GM23338 (cell line): ENCODE results near the gene ATP8A2. TPM values are rescaled to one million over a fixed set of nuclear protein-coding genes. Genes with fewer than 3 reads are reported as not detected.
A peak's percentile ranks its signal among the peaks of the same experiment; 100 is the strongest.

Experiments used
- ATAC-seq: fragments of 200-7000 bp; cut with Tn5 transposase; 3 replicates; pipeline ENCODE4 v1.9.1; 2020
- DNase-seq: peaks from one replicate; pipeline ENCODE4 v3.0.0-alpha.2; 2015; ENCODE audit warnings: low spot score
- H2AFZ ChIP-seq: fragments of 200-600 bp; sonication (generic); 2 replicates; pipeline ENCODE4 v1.8.0; 2016; ENCODE audit warnings: antibody characterized with exemption, mild to moderate bottlenecking, moderate library complexity
- H3F3A ChIP-seq: fragments of 200-600 bp; sonication (generic); replicated peaks from 2 replicates; pipeline ENCODE4 v1.8.0; 2017; ENCODE audit warnings: antibody characterized with exemption, mixed run types, low read depth
- H3K27ac ChIP-seq: fragments of 200-600 bp; sonication (generic); 2 replicates; pipeline ENCODE4 v1.6.1; 2016; ENCODE audit warnings: low read depth
- H3K27me3 ChIP-seq: fragments of 200-600 bp; sonication (generic); 2 replicates; pipeline ENCODE4 v1.8.0; 2016; ENCODE audit warnings: mild to moderate bottlenecking, mixed run types, moderate library complexity; ENCODE audit not compliant: insufficient read depth
- H3K36me3 ChIP-seq: fragments of 200-600 bp; sonication (generic); 2 replicates; pipeline ENCODE4 v1.8.0; 2016; ENCODE audit warnings: mild to moderate bottlenecking; ENCODE audit not compliant: insufficient read depth
- H3K4me1 ChIP-seq: fragments of 200-600 bp; sonication (generic); 2 replicates; pipeline ENCODE4 v1.8.0; 2016; ENCODE audit warnings: mild to moderate bottlenecking, moderate library complexity; ENCODE audit not compliant: insufficient read depth
- H3K4me2 ChIP-seq: fragments of 200-600 bp; sonication (generic); 2 replicates; pipeline ENCODE4 v1.7.1; 2017; ENCODE audit warnings: mixed run types
- H3K4me3 ChIP-seq: fragments of 200-600 bp; sonication (generic); 2 replicates; pipeline ENCODE4 v1.6.1; 2016; ENCODE audit warnings: mixed run types
- H3K79me2 ChIP-seq: fragments of 200-600 bp; sonication (generic); replicated peaks from 2 replicates; pipeline ENCODE4 v1.8.0; 2017; ENCODE audit warnings: mild to moderate bottlenecking; ENCODE audit not compliant: insufficient read depth
- H3K9me2 ChIP-seq: fragments of 200-600 bp; sonication (generic); 2 replicates; pipeline ENCODE4 v1.8.0; 2017; ENCODE audit not compliant: insufficient read depth
- H4K20me1 ChIP-seq: fragments of 200-600 bp; sonication (generic); replicated peaks from 2 replicates; pipeline ENCODE4 v1.8.0; 2017; ENCODE audit warnings: mild to moderate bottlenecking; ENCODE audit not compliant: insufficient read depth
- H3K27ac Mint-ChIP-seq: 2 replicates; pipeline ENCODE4 v1.8.0; 2020; ENCODE audit warnings: inconsistent platforms, mild to moderate bottlenecking, moderate library complexity, mixed read lengths
- H3K27me3 Mint-ChIP-seq: 3 replicates; pipeline ENCODE4 v1.8.0; 2022; ENCODE audit warnings: low read depth, mild to moderate bottlenecking, moderate library complexity, mixed read lengths, inconsistent platforms; ENCODE audit not compliant: insufficient read depth, poor library complexity
- H3K36me3 Mint-ChIP-seq: 3 replicates; pipeline ENCODE4 v1.8.0; 2021; ENCODE audit warnings: low read depth, mild to moderate bottlenecking, inconsistent platforms, moderate library complexity, mixed read lengths
- H3K4me1 Mint-ChIP-seq: 3 replicates; pipeline ENCODE4 v1.8.0; 2020; ENCODE audit warnings: mild to moderate bottlenecking, inconsistent platforms, mixed read lengths
- H3K4me3 Mint-ChIP-seq: 3 replicates; pipeline ENCODE4 v1.8.0; 2021; ENCODE audit warnings: moderate library complexity, mild to moderate bottlenecking, inconsistent platforms, mixed read lengths
- H3K9me3 Mint-ChIP-seq: 3 replicates; pipeline ENCODE4 v1.8.0; 2020; ENCODE audit warnings: moderate library complexity, mild to moderate bottlenecking, inconsistent platforms, mixed read lengths
- CREB1 ChIP-seq: fragments of 250-450 bp; sonication (Bioruptor Pico); IDR thresholded peaks from 2 replicates; pipeline ENCODE4 v1.5.0; 2020; ENCODE audit warnings: low read depth, mild to moderate bottlenecking, moderate library complexity
- EZH2phosphoT487 ChIP-seq: fragments of 200-600 bp; sonication (generic); IDR thresholded peaks from one replicate; pipeline ENCODE4 v1.8.1; 2018; ENCODE audit warnings: antibody characterized with exemption; ENCODE audit not compliant: unreplicated experiment
- JUNB ChIP-seq: IDR thresholded peaks from one replicate; pipeline ENCODE4 v1.6.1; 2016; ENCODE audit warnings: antibody characterized with exemption; ENCODE audit not compliant: unreplicated experiment
- NANOG ChIP-seq: IDR thresholded peaks from 2 replicates; pipeline ENCODE4 v1.6.1; 2016; ENCODE audit warnings: antibody characterized with exemption, borderline replicate concordance
- STAT1 ChIP-seq: IDR thresholded peaks from one replicate; pipeline ENCODE4 v1.6.1; 2016; ENCODE audit warnings: antibody characterized with exemption; ENCODE audit not compliant: unreplicated experiment
- ZNF114 ChIP-seq: fragments of 250-450 bp; sonication (Bioruptor Pico); IDR thresholded peaks from 2 replicates; pipeline ENCODE4 v1.5.0; 2020; ENCODE audit warnings: mild to moderate bottlenecking, moderate library complexity
- ZNF331 ChIP-seq: fragments of 250-450 bp; sonication (Bioruptor Pico); IDR thresholded peaks from 2 replicates; pipeline ENCODE4 v1.5.0; 2020; ENCODE audit warnings: low read depth, mild to moderate bottlenecking, moderate library complexity
- polyA plus RNA-seq: library from polyadenylated mRNA; unstranded; fragments of >200 nt; fragmentation: Nextera tagmentation; extraction: Ambion mirVana; gene quantifications from 2 replicates; pipeline ENCODE4 v1.2.1, GENCODE V29; 2016
- total RNA-seq: library from RNA; depleted of rRNA; stranded (reverse); fragments of >200 nt; shearing (Covaris generic); gene quantifications from 2 replicates; pipeline ENCODE4 v1.2.3, GENCODE V29; 2014
- TF ChIP-seq, protein P1 (sequence below): fragments of 250-450 bp; sonication (Bioruptor Pico); IDR thresholded peaks from 2 replicates; pipeline ENCODE4 v1.5.0; 2020; ENCODE audit warnings: mild to moderate bottlenecking, moderate library complexity

The ATP8A2 gene
- total and polyA plus RNA-seq, 2 experiments from 2014 or later = 5.7 to 8.8 TPM

GRCh38 chr13:25874907-25875306 lies 503.1 kb downstream of the ATP8A2 start:
- ATAC-seq (no peak), DNase-seq (no peak)
- H3K4me3 Mint-ChIP-seq = no peak overlapping the region
- H4K20me1 ChIP-seq = no peaks in the 10 kb centered on the region
- H3K4me2 ChIP-seq = no peak overlapping the region
- peaks cover 20% of the 10 kb centered on the region; the same call in 1 of the 2 replicates for H3K4me1 ChIP-seq
- H2AFZ ChIP-seq = no peak overlapping the region
- H3K9me2 ChIP-seq = no peaks in the 10 kb centered on the region
- no peaks in the 10 kb centered on the region for H3F3A ChIP-seq
- H3K79me2 ChIP-seq = no peaks in the 10 kb centered on the region
- no peaks in the 10 kb centered on the region for H3K36me3 ChIP-seq
- peaks cover 44% of the 10 kb centered on the region for H3K4me1 Mint-ChIP-seq
- H3K9me3 Mint-ChIP-seq = no peaks in the 10 kb centered on the region; the same call in 2 of the 3 replicates
- TF ChIP-seq NANOG (no peak), EZH2phosphoT487 (no peak), ZNF114 (no peak)
- H3K4me3 ChIP-seq = no peak overlapping the region
- H3K27me3 Mint-ChIP-seq = no peaks in the 10 kb centered on the region
- no peaks in the 10 kb centered on the region for H3K27me3 ChIP-seq
- no peak overlapping the region for H3K27ac Mint-ChIP-seq
- H3K36me3 Mint-ChIP-seq = no peaks in the 10 kb centered on the region
- no peak overlapping the region for H3K27ac ChIP-seq

- H3K27ac ChIP-seq = no peak overlapping the region
- H3K9me3 Mint-ChIP-seq = no peaks in the 10 kb centered on the region; the same call in 2 of the 3 replicates
- no peaks in the 10 kb centered on the region for H3K27me3 Mint-ChIP-seq
- peak overlapping the region; percentile 34; the same call in 1 of the 2 replicates for H2AFZ ChIP-seq
- no peaks in the 10 kb centered on the region for H3K79me2 ChIP-seq
- H3K4me3 ChIP-seq = no peak overlapping the region
- no peaks in the 10 kb centered on the region for H3K9me2 ChIP-seq
- no peak overlapping the region; the same call in 1 of the 2 replicates for H3K27ac Mint-ChIP-seq
- H3K4me3 Mint-ChIP-seq = no peak overlapping the region
- TF ChIP-seq, protein P1, sequence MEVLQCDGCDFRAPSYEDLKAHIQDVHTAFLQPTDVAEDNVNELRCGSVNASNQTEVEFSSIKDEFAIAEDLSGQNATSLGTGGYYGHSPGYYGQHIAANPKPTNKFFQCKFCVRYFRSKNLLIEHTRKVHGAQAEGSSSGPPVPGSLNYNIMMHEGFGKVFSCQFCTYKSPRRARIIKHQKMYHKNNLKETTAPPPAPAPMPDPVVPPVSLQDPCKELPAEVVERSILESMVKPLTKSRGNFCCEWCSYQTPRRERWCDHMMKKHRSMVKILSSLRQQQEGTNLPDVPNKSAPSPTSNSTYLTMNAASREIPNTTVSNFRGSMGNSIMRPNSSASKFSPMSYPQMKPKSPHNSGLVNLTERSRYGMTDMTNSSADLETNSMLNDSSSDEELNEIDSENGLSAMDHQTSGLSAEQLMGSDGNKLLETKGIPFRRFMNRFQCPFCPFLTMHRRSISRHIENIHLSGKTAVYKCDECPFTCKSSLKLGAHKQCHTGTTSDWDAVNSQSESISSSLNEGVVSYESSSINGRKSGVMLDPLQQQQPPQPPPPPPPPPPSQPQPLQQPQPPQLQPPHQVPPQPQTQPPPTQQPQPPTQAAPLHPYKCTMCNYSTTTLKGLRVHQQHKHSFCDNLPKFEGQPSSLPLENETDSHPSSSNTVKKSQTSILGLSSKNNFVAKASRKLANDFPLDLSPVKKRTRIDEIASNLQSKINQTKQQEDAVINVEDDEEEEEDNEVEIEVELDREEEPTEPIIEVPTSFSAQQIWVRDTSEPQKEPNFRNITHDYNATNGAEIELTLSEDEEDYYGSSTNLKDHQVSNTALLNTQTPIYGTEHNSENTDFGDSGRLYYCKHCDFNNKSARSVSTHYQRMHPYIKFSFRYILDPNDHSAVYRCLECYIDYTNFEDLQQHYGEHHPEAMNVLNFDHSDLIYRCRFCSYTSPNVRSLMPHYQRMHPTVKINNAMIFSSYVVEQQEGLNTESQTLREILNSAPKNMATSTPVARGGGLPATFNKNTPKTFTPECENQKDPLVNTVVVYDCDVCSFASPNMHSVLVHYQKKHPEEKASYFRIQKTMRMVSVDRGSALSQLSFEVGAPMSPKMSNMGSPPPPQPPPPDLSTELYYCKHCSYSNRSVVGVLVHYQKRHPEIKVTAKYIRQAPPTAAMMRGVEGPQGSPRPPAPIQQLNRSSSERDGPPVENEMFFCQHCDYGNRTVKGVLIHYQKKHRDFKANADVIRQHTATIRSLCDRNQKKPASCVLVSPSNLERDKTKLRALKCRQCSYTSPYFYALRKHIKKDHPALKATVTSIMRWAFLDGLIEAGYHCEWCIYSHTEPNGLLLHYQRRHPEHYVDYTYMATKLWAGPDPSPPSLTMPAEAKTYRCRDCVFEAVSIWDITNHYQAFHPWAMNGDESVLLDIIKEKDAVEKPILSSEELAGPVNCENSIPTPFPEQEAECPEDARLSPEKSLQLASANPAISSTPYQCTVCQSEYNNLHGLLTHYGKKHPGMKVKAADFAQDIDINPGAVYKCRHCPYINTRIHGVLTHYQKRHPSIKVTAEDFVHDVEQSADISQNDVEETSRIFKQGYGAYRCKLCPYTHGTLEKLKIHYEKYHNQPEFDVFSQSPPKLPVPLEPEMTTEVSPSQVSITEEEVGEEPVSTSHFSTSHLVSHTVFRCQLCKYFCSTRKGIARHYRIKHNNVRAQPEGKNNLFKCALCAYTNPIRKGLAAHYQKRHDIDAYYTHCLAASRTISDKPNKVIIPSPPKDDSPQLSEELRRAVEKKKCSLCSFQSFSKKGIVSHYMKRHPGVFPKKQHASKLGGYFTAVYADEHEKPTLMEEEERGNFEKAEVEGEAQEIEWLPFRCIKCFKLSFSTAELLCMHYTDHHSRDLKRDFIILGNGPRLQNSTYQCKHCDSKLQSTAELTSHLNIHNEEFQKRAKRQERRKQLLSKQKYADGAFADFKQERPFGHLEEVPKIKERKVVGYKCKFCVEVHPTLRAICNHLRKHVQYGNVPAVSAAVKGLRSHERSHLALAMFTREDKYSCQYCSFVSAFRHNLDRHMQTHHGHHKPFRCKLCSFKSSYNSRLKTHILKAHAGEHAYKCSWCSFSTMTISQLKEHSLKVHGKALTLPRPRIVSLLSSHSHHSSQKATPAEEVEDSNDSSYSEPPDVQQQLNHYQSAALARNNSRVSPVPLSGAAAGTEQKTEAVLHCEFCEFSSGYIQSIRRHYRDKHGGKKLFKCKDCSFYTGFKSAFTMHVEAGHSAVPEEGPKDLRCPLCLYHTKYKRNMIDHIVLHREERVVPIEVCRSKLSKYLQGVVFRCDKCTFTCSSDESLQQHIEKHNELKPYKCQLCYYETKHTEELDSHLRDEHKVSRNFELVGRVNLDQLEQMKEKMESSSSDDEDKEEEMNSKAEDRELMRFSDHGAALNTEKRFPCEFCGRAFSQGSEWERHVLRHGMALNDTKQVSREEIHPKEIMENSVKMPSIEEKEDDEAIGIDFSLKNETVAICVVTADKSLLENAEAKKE (CRISPR knock-in tag) = no peak
- TF ChIP-seq ZNF114 = no peak
- no peak for TF ChIP-seq CREB1
- no peak for TF ChIP-seq EZH2phosphoT487
- TF ChIP-seq JUNB = no peak
- TF ChIP-seq ZNF331 (CRISPR knock-in tag) = no peak
- TF ChIP-seq NANOG = no peak
- TF ChIP-seq STAT1 = no peak
- H3K27me3 ChIP-seq = no peaks in the 10 kb centered on the region
- H3K36me3 Mint-ChIP-seq = no peaks in the 10 kb centered on the region
- no peak overlapping the region for H3K4me2 ChIP-seq
- no peaks in the 10 kb centered on the region for H4K20me1 ChIP-seq
- peaks cover 23% of the 10 kb centered on the region; the same call in 1 of the 2 replicates for H3K4me1 ChIP-seq
- no peak for ATAC-seq
- DNase-seq = no peak
- no peaks in the 10 kb centered on the region for H3K36me3 ChIP-seq
- no peaks in the 10 kb centered on the region for H3F3A ChIP-seq
- H3K4me1 Mint-ChIP-seq = peaks cover 36% of the 10 kb centered on the region
Measured at GRCh38 chr13:25876247-25876646, 504.5 kb downstream of the ATP8A2 start.
